ENCODE results near the gene PPIP5K1.

The PPIP5K1 gene

GRCh38 chr15:43531018-43531670, 58.9 kb downstream of the PPIP5K1 start:
- TF ChIP-seq POLR2AphosphoS5 (IDR thresholded peaks at IDR 0.05; ENCODE audit: low read depth, low read length) (no peak), TAF1 (IDR thresholded peaks at IDR 0.05; ENCODE audit: borderline replicate concordance, insufficient read depth, low read length) (no peak), REST (IDR thresholded peaks at IDR 0.05; ENCODE audit: insufficient read depth in 1 of 2, low read depth in 2 of 2, low read length in 2 of 2) (no peak), FOXP2 (optimal IDR thresholded peaks at IDR 0.05; ENCODE audit: borderline replicate concordance, extremely low read depth, extremely low read length, insufficient read depth) (no peak), SIN3A (IDR thresholded peaks at IDR 0.05; ENCODE audit: borderline replicate concordance, insufficient read depth, low read length) (no peak)

- TF ChIP-seq REST (IDR thresholded peaks at IDR 0.05; ENCODE audit: insufficient read depth in 1 of 2, low read depth in 2 of 2, low read length in 2 of 2) (no peak), FOXP2 (optimal IDR thresholded peaks at IDR 0.05; ENCODE audit: borderline replicate concordance, extremely low read depth, extremely low read length, insufficient read depth) (no peak), TAF1 (IDR thresholded peaks at IDR 0.05; ENCODE audit: borderline replicate concordance, insufficient read depth, low read length) (no peak), POLR2AphosphoS5 (IDR thresholded peaks at IDR 0.05; ENCODE audit: low read depth, low read length) (no peak), SIN3A (IDR thresholded peaks at IDR 0.05; ENCODE audit: borderline replicate concordance, insufficient read depth, low read length) (no peak)
Measured at GRCh38 chr15:43529587-43530345, 60.2 kb downstream of the PPIP5K1 start.

- no peak for TF ChIP-seq SIN3A (IDR thresholded peaks at IDR 0.05; ENCODE audit: borderline replicate concordance, insufficient read depth, low read length)
- TF ChIP-seq FOXP2 (optimal IDR thresholded peaks at IDR 0.05; ENCODE audit: borderline replicate concordance, extremely low read depth, extremely low read length, insufficient read depth), result no peak
- TF ChIP-seq REST (IDR thresholded peaks at IDR 0.05; ENCODE audit: insufficient read depth in 1 of 2, low read depth in 2 of 2, low read length in 2 of 2), result no peak
- no peak for TF ChIP-seq TAF1 (IDR thresholded peaks at IDR 0.05; ENCODE audit: borderline replicate concordance, insufficient read depth, low read length)
- TF ChIP-seq POLR2AphosphoS5 (IDR thresholded peaks at IDR 0.05; ENCODE audit: low read depth, low read length), result no peak
Measured at GRCh38 chr15:43529141-43529540, 60.9 kb downstream of the PPIP5K1 start.

GRCh38 chr15:43528542-43529007, 61.4 kb downstream of the PPIP5K1 start:
- TF ChIP-seq FOXP2 (optimal IDR thresholded peaks at IDR 0.05; ENCODE audit: borderline replicate concordance, extremely low read depth, extremely low read length, insufficient read depth) (no peak), TAF1 (IDR thresholded peaks at IDR 0.05; ENCODE audit: borderline replicate concordance, insufficient read depth, low read length) (no peak), POLR2AphosphoS5 (IDR thresholded peaks at IDR 0.05; ENCODE audit: low read depth, low read length) (no peak), REST (IDR thresholded peaks at IDR 0.05; ENCODE audit: insufficient read depth in 1 of 2, low read depth in 2 of 2, low read length in 2 of 2) (no peak), SIN3A (IDR thresholded peaks at IDR 0.05; ENCODE audit: borderline replicate concordance, insufficient read depth, low read length) (no peak)

Data from PFSK-1 (cell line).